ENCODE measurements around the gene LRRC72.
"Not testable (repeated sequence)": the region's sequence is repeated elsewhere in the genome, so short reads cannot be mapped to it uniquely, and the experiment has no call there.

LRRC72 gene

GRCh38 chr7:16526742-16527540 is at the start of gene LRRC72:
TSS of gene LRRC72 (plus strand) at chr7:16526825. CDS start at chr7:16526953, 128 bp downstream.
- DNase-seq = no peak

GRCh38 chr7:16479161-16479560 is 47.5 kb upstream of the LRRC72 start:
- DNase-seq = no peak

- DNase-seq = no peak
Measured at GRCh38 chr7:16479591-16479990, 47.0 kb upstream of the LRRC72 start.

- no peak for DNase-seq
Measured at GRCh38 chr7:16484453-16485158, 42.0 kb upstream of the LRRC72 start.

- DNase-seq = no peak
Measured at GRCh38 chr7:16491148-16491547, 35.5 kb upstream of the LRRC72 start.

- DNase-seq = no peak
Measured at GRCh38 chr7:16492513-16493062, 34.0 kb upstream of the LRRC72 start.

- DNase-seq = no peak
Measured at GRCh38 chr7:16493266-16493665, 33.4 kb upstream of the LRRC72 start.

GRCh38 chr7:16494551-16494950 is 32.1 kb upstream of the LRRC72 start:
- DNase-seq = no peak

- no peak for DNase-seq
Measured at GRCh38 chr7:16494955-16495719, 31.5 kb upstream of the LRRC72 start.

GRCh38 chr7:16498122-16498521 is 28.5 kb upstream of the LRRC72 start:
- DNase-seq = no peak

- DNase-seq = no peak
Measured at GRCh38 chr7:16502303-16502702, 24.3 kb upstream of the LRRC72 start.

GRCh38 chr7:16504019-16504418 is 22.6 kb upstream of the LRRC72 start:
- no peak for DNase-seq

- not testable (repeated sequence) for DNase-seq
Measured at GRCh38 chr7:16506422-16506821, 20.2 kb upstream of the LRRC72 start.

GRCh38 chr7:16509829-16510228 is 16.8 kb upstream of the LRRC72 start:
- DNase-seq = no peak

- no peak for DNase-seq
Measured at GRCh38 chr7:16511314-16511713, 15.3 kb upstream of the LRRC72 start.

- DNase-seq = no peak
Measured at GRCh38 chr7:16512097-16512496, 14.5 kb upstream of the LRRC72 start.

- DNase-seq = no peak
Measured at GRCh38 chr7:16514271-16514670, 12.4 kb upstream of the LRRC72 start.

- DNase-seq = no peak
Measured at GRCh38 chr7:16514729-16515128, 11.9 kb upstream of the LRRC72 start.

- DNase-seq = no peak
Measured at GRCh38 chr7:16515785-16516685, 10.6 kb upstream of the LRRC72 start.

- DNase-seq = not testable (repeated sequence)
Measured at GRCh38 chr7:16519985-16520384, 6.6 kb upstream of the LRRC72 start.

GRCh38 chr7:16524332-16524731 is 2.3 kb upstream of the LRRC72 start:
- no peak for DNase-seq

GRCh38 chr7:16528520-16528919 is 1.9 kb downstream of the LRRC72 start:
- DNase-seq = no peak
